Measurements from ENCODE around the gene RPS6KA2.

RPS6KA2 gene

DNA sequence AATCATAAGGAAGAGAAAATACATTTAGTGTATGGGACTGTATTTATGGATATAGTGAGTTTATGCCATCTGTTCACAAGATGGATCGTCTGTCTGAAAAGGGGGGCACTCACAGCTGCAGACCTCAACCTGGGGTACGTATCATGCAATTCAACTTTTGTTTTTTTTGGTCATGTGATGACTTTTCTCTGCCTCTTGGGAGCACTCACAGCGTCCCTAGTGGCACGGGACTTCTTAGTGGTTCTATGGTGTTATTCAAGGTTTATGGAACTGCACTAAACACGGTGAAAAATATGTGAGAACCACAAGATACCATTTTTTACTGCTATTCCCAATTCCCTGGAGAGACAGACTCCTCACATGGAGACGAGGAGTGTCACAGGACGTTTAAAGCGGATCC is 183.9 kb downstream of the RPS6KA2 start:
- no peak overlapping the region for H3K4me3 ChIP-seq (ENCODE audit: low read length)
- no peak for DNase-seq (ENCODE audit: low read depth)
- TF ChIP-seq, protein P1, sequence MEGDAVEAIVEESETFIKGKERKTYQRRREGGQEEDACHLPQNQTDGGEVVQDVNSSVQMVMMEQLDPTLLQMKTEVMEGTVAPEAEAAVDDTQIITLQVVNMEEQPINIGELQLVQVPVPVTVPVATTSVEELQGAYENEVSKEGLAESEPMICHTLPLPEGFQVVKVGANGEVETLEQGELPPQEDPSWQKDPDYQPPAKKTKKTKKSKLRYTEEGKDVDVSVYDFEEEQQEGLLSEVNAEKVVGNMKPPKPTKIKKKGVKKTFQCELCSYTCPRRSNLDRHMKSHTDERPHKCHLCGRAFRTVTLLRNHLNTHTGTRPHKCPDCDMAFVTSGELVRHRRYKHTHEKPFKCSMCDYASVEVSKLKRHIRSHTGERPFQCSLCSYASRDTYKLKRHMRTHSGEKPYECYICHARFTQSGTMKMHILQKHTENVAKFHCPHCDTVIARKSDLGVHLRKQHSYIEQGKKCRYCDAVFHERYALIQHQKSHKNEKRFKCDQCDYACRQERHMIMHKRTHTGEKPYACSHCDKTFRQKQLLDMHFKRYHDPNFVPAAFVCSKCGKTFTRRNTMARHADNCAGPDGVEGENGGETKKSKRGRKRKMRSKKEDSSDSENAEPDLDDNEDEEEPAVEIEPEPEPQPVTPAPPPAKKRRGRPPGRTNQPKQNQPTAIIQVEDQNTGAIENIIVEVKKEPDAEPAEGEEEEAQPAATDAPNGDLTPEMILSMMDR (conservative IDR thresholded peaks at IDR 0.05; ENCODE audit: low read depth, low read length) = no peak

GRCh38 chr6:166442131-166442685 is 184.8 kb downstream of the RPS6KA2 start:
- no peak for DNase-seq (ENCODE audit: low read depth)
- H3K4me3 ChIP-seq (ENCODE audit: low read length) = no peak overlapping the region
- TF ChIP-seq, protein P1 (conservative IDR thresholded peaks at IDR 0.05; ENCODE audit: low read depth, low read length) = no peak

DNA sequence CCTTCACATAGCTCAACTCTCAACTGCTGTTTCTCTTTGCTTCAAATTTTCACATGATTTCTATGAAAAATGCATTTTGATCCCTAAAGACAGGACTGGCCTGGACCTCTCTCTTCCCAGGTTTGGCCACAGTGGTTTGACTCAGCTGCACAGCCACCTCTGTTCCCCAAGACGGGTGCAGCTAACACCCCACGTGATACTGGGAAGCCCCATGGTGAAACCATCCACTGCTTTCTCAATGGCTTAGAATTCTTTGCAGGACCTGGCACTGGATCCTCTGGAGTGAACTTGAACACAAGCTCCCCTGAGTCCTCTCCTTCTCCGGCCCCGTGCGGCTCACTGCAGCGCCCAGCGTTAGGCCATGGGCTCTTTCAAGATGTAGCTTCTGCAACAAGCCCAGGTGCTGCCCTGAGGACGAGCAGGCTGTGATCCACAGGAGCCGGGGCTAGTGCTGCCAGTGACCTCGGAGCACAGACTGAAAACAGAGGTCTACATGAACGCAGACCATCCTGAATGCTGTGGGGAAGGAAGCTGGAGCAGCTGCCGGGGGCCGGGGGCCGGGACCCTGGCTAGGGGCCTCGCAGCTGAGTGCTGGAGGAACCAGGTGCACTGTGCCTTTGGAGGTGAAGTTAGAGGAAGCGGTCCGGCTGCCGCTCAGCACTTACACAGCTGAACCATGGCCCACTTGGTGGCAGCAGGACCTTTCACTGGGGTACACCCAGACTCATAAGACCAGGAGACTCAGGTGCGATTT is 185.5 kb downstream of the RPS6KA2 start:
- no peak overlapping the region for H3K4me3 ChIP-seq (ENCODE audit: low read length)
- no peak for DNase-seq (ENCODE audit: low read depth)
- TF ChIP-seq, protein P1 (conservative IDR thresholded peaks at IDR 0.05; ENCODE audit: low read depth, low read length) = no peak

DNA sequence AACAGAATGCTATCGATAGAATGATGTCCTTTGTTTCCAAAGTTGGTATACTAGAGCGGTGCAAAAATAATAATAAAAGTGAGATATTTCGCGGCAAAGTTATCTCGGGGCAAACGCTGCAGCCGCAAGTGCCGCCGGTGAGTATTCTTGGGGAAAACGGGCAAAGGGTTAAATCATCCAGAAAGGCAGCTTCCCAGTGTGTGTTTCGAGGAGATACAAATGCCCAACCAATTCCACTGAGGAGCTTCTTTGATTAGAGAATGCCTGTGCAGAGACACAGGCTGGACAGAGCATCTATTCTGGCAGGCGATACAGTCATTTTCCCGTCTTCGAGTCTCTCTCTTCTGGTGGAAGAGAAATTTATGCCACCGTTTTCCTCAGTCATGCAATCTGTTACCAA is 186.3 kb downstream of the RPS6KA2 start:
- no peak for DNase-seq (ENCODE audit: low read depth)
- TF ChIP-seq, protein P1 (conservative IDR thresholded peaks at IDR 0.05; ENCODE audit: low read depth, low read length) = no peak
- no peak overlapping the region for H3K4me3 ChIP-seq (ENCODE audit: low read length)

GRCh38 chr6:166440106-166440505 is 186.9 kb downstream of the RPS6KA2 start:
- DNase-seq (ENCODE audit: low read depth) = no peak
- TF ChIP-seq, protein P1 (conservative IDR thresholded peaks at IDR 0.05; ENCODE audit: low read depth, low read length) = no peak
- no peak overlapping the region for H3K4me3 ChIP-seq (ENCODE audit: low read length)

DNA sequence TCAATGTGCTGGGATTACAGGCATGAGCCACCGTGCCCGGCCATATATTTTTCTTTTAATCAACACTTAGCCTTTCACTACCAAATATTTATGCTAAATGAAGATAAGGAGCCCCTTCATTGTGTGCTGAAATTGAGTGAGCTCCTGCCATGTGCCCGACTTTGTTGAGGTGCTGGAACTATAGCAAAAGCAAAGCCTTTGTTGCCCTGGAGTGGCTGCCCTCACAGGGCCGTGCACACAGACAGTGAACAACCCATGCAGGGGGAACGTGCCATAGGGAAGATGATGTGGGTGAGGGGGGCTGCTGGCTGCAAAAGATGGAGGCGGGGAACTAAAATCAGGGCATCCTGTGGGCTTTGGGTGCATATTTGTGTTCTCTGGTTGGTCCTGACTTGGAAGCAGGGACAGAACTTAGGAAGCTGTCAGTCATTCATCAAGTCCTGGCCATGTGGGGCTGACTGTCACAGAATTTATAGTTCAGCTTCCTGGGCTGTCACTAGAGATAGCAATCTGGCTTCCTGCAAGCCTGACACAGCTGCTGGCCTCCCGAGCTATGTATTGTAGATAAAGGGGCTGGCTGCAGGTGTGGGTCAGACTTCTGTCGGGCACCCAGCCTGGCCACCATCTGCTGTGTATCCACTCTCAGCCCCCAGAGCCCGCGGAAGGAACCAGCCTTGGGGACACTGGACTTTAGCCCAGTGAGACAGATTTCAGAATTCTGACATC is 187.5 kb downstream of the RPS6KA2 start:
- DNase-seq (ENCODE audit: low read depth) = no peak
- TF ChIP-seq, protein P1 (conservative IDR thresholded peaks at IDR 0.05; ENCODE audit: low read depth, low read length) = no peak
- H3K4me3 ChIP-seq (ENCODE audit: low read length) = no peak overlapping the region

All from retinal pigment epithelial cell (primary cell).